IMR-90 (cell line): ENCODE measurements around the gene RFTN1. TPM values are rescaled to one million over a fixed set of nuclear protein-coding genes. Genes with fewer than 3 reads are reported as not detected.

Source experiments
- ATAC-seq: fragments of 200-7000 bp; cut with Tn5 transposase; 2 replicates; pipeline ENCODE4 v1.9.1; 2020; ENCODE audit warnings: low read depth, mild to moderate bottlenecking, moderate library complexity
- BruUV-seq: library from RNA; stranded (reverse); fragments of 400-500 nt; replicated peaks from 2 replicates; lab custom pipeline; 2021; lab: Mats Ljungman, UMichigan
- CTCF ChIA-PET: fragments of 300-600 bp; formaldehyde crosslinking; extraction: SDS; loops from one replicate; lab custom pipeline; 2021; ENCODE audit warnings: antibody characterized with exemption; lab: Yijun Ruan, JAX
- POLR2A ChIA-PET: fragments of 300-600 bp; sonication (Branson Sonifier 250); formaldehyde crosslinking; loops from one replicate; lab custom pipeline; 2022; ENCODE audit warnings: antibody characterized with exemption; ENCODE audit not compliant: unreplicated experiment; lab: Charles Lee
- DNase-seq: peaks from one replicate; pipeline ENCODE4 v3.0.0; 2013
- H2AFZ ChIP-seq: replicated peaks from 2 replicates; pipeline ENCODE3; 2013; ENCODE audit warnings: low read length, mild to moderate bottlenecking; ENCODE audit not compliant: poor library complexity
- H2AK5ac ChIP-seq: 2 replicates; pipeline ENCODE4 v1.6.1; 2013; ENCODE audit warnings: low read depth, low read length, inconsistent platforms
- H2AK9ac ChIP-seq: replicated peaks from 2 replicates; pipeline ENCODE3; 2013; ENCODE audit warnings: mild to moderate bottlenecking, low read depth, low read length, moderate library complexity; ENCODE audit not compliant: poor library complexity
- H2BK120ac ChIP-seq: 2 replicates; pipeline ENCODE4 v1.6.1; 2013; ENCODE audit warnings: low read depth, low read length, inconsistent platforms
- H2BK15ac ChIP-seq: 3 replicates; pipeline ENCODE4 v1.6.1; 2013; ENCODE audit warnings: low read depth, low read length, inconsistent platforms
- H2BK20ac ChIP-seq: 2 replicates; pipeline ENCODE4 v1.6.1; 2013; ENCODE audit warnings: low read depth, mild to moderate bottlenecking, inconsistent platforms, low read length, moderate library complexity
- H2BK5ac ChIP-seq: 2 replicates; pipeline ENCODE4 v1.6.1; 2013; ENCODE audit warnings: mild to moderate bottlenecking, low read depth, low read length, inconsistent platforms; ENCODE audit not compliant: poor library complexity, severe bottlenecking
- H3K14ac ChIP-seq: replicated peaks from 2 replicates; pipeline ENCODE4 v1.6.1; 2013; ENCODE audit warnings: low read depth, low read length, inconsistent platforms
- H3K18ac ChIP-seq: 2 replicates; pipeline ENCODE4 v1.6.1; 2013; ENCODE audit warnings: low read depth, low read length, control low read depth
- H3K23ac ChIP-seq: 2 replicates; pipeline ENCODE4 v1.6.1; 2013; ENCODE audit warnings: low read depth, low read length, inconsistent platforms
- H3K27ac ChIP-seq: 2 replicates; pipeline ENCODE4 v1.5.1; 2013; ENCODE audit warnings: mild to moderate bottlenecking, control low read depth, low read length; ENCODE audit not compliant: insufficient read depth
- H3K27me3 ChIP-seq: 2 replicates; pipeline ENCODE4 v1.6.1; 2013; ENCODE audit warnings: low read length; ENCODE audit not compliant: control insufficient read depth, insufficient read depth
- H3K36me3 ChIP-seq: 2 replicates; pipeline ENCODE4 v1.6.1; 2013; ENCODE audit warnings: low read length, mixed read lengths; ENCODE audit not compliant: control insufficient read depth, insufficient read depth
- H3K4ac ChIP-seq: 2 replicates; pipeline ENCODE4 v1.6.1; 2013; ENCODE audit warnings: low read depth, low read length, inconsistent platforms
- H3K4me1 ChIP-seq: 2 replicates; pipeline ENCODE4 v1.6.1; 2013; ENCODE audit warnings: low read length, mixed read lengths; ENCODE audit not compliant: control insufficient read depth, insufficient read depth
- H3K4me2 ChIP-seq: 2 replicates; pipeline ENCODE4 v1.6.1; 2013; ENCODE audit warnings: low read depth, mild to moderate bottlenecking, control low read depth, low read length, moderate library complexity
- H3K4me3 ChIP-seq: 2 replicates; pipeline ENCODE4 v1.5.1; 2013; ENCODE audit warnings: low read depth, mild to moderate bottlenecking, control low read depth, low read length, moderate library complexity; ENCODE audit not compliant: insufficient read depth
- H3K56ac ChIP-seq: 2 replicates; pipeline ENCODE4 v1.6.1; 2013; ENCODE audit warnings: low read length, inconsistent platforms; ENCODE audit not compliant: insufficient read depth; ENCODE audit errors: extremely low read depth
- H3K79me1 ChIP-seq, 2 experiments: 2 replicates each; pipeline ENCODE4 v1.6.1; 2013; ENCODE audit warnings: low read length in 2 of 2, inconsistent platforms in 1 of 2, low read depth in 1 of 2
- H3K9ac ChIP-seq: 2 replicates; pipeline ENCODE4 v1.6.1; 2013; ENCODE audit warnings: low read depth, low read length, control low read depth
- H3K9me1 ChIP-seq: 2 replicates; pipeline ENCODE4 v1.6.1; 2013; ENCODE audit warnings: low read length, inconsistent platforms; ENCODE audit not compliant: insufficient read depth
- H3K9me3 ChIP-seq: 2 replicates; pipeline ENCODE4 v1.6.1; 2013; ENCODE audit warnings: low read length; ENCODE audit not compliant: control insufficient read depth, insufficient read depth
- H4K20me1 ChIP-seq: 2 replicates; pipeline ENCODE4 v1.6.1; 2013; ENCODE audit warnings: low read length, inconsistent platforms; ENCODE audit not compliant: insufficient read depth
- H4K5ac ChIP-seq: 2 replicates; pipeline ENCODE4 v1.6.1; 2013; ENCODE audit warnings: mild to moderate bottlenecking, low read depth, low read length, control low read depth
- H4K8ac ChIP-seq, 2 experiments: 2 replicates each; pipeline ENCODE4 v1.6.1; 2013; ENCODE audit warnings: low read depth in 2 of 2, low read length in 2 of 2, control low read depth in 1 of 2, inconsistent platforms in 1 of 2
- H4K91ac ChIP-seq: 2 replicates; pipeline ENCODE4 v1.6.1; 2013; ENCODE audit warnings: low read depth, low read length, inconsistent platforms; ENCODE audit not compliant: insufficient read depth
- BHLHE40 ChIP-seq: fragments of 150-350 bp; IDR thresholded peaks from 2 replicates; pipeline ENCODE4 v1.6.1; 2016; ENCODE audit warnings: mild to moderate bottlenecking, low read depth, low read length
- CEBPB ChIP-seq: IDR thresholded peaks from 2 replicates; pipeline ENCODE4 v1.6.1; 2012; ENCODE audit warnings: low read depth, low read length, improper control_type of control experiment
- CHD1 ChIP-seq: IDR thresholded peaks from 2 replicates; pipeline ENCODE4 v1.6.1; 2012; ENCODE audit warnings: low read depth, low read length, improper control_type of control experiment
- FOS ChIP-seq: fragments of 150-350 bp; IDR thresholded peaks from 2 replicates; pipeline ENCODE4 v1.6.1; 2016; ENCODE audit warnings: low read depth, low read length
- MXI1 ChIP-seq: IDR thresholded peaks from 2 replicates; pipeline ENCODE4 v1.6.1; 2012; ENCODE audit warnings: low read depth, mild to moderate bottlenecking, low read length, moderate library complexity, borderline replicate concordance
- NFE2L2 ChIP-seq: fragments of 150-350 bp; IDR thresholded peaks from 2 replicates; pipeline ENCODE4 v1.6.1; 2016; ENCODE audit warnings: low read depth, mild to moderate bottlenecking, low read length
- POLR2A ChIP-seq: IDR thresholded peaks from 2 replicates; pipeline ENCODE4 v1.6.1; 2012; ENCODE audit warnings: mild to moderate bottlenecking, low read depth, low read length
- RAD21 ChIP-seq: IDR thresholded peaks from 2 replicates; pipeline ENCODE4 v1.6.1; 2012; ENCODE audit warnings: low read length, improper control_type of control experiment
- RCOR1 ChIP-seq: IDR thresholded peaks from 2 replicates; pipeline ENCODE4 v1.6.1; 2012; ENCODE audit warnings: mild to moderate bottlenecking, low read length, improper control_type of control experiment; ENCODE audit not compliant: insufficient replicate concordance
- SMC3 ChIP-seq: fragments of 150-350 bp; IDR thresholded peaks from 2 replicates; pipeline ENCODE4 v1.6.1; 2016; ENCODE audit warnings: low read depth, mild to moderate bottlenecking, antibody characterized with exemption, low read length, moderate library complexity
- WGBS, 2 experiments: methylation state at CpG; one replicate each; pipeline versions ENCODE4 v1.1.5 to v1.1.7; 2013; ENCODE audit warnings: missing lambda C conversion rate in 2 of 2; ENCODE audit not compliant: insufficient read length in 1 of 2; ENCODE audit errors: extremely low coverage in 2 of 2; 5-methylcytosine and 5-hydroxymethylcytosine counted together
- dilution Hi-C: fragments of 300-500 bp; cut with HindIII; formaldehyde crosslinking; loops from one replicate; pipeline ENCODE4 v1.14.3; 2018; ENCODE audit warnings: low sequenced_read_pairs; ENCODE audit not compliant: unreplicated experiment
- in situ Hi-C: fragments of 300-500 bp; cut with MboI; formaldehyde crosslinking; loops from 3 replicates; pipeline ENCODE4 v1.14.3; 2019; ENCODE audit warnings: low sequenced_read_pairs, inconsistent platforms, mixed read lengths
- intact Hi-C: fragments of 100-400 bp; cut with micrococcal nuclease; formaldehyde crosslinking; loops from 2 replicates; pipeline ENCODE4 v1.10.0; 2022
- polyA plus RNA-seq, 3 experiments: library from polyadenylated mRNA; depleted of rRNA; stranded (reverse); fragments of >200 nt; gene quantifications; 2 replicates each; pipeline ENCODE4 v1.2.3, GENCODE V29; 2012; ENCODE audit warnings: low replicate concordance in 1 of 3
- total RNA-seq: library from RNA; depleted of rRNA; stranded (reverse); fragments of >200 nt; gene quantifications from 2 replicates; pipeline ENCODE4 v1.2.3, GENCODE V29; 2012
- TF ChIP-seq, protein P1 (sequence below): fragments of 150-350 bp; IDR thresholded peaks from 2 replicates; pipeline ENCODE4 v1.6.1; 2016; ENCODE audit warnings: low read depth, mild to moderate bottlenecking, low read length, moderate library complexity, borderline replicate concordance
- TF ChIP-seq, protein P2 (sequence below): fragments of 150-350 bp; IDR thresholded peaks from 2 replicates; pipeline ENCODE4 v1.6.1; 2017; ENCODE audit warnings: mild to moderate bottlenecking, antibody characterized with exemption, low read length, low read depth

RFTN1 gene
- total and polyA plus RNA-seq, 2 of the 4 experiments (the other 2 are of a cell fraction), result 45.0 to 52.0 TPM

GRCh38 chr3:16374047-16374934, 139.2 kb downstream of the RFTN1 start:
- Histone ChIP-seq H3K23ac (no peak overlapping the region), H2AK5ac (no peak overlapping the region; the same call in 1 of the 2 replicates), H3K9me1 (peaks cover 30% of the 10 kb centered on the region), H3K56ac (no peak overlapping the region), H3K9me3 (peaks cover 6% of the 10 kb centered on the region; the same call in 1 of the 2 replicates), H2AFZ (no peak overlapping the region), H3K27me3 (no peaks in the 10 kb centered on the region), H3K36me3 (peaks cover 33% of the 10 kb centered on the region), H3K4me2 (no peak overlapping the region), H4K91ac (no peak overlapping the region), H3K14ac (no peak overlapping the region), H3K9ac (no peak overlapping the region), H2BK5ac (no peak overlapping the region), H2BK120ac (no peak overlapping the region), H4K20me1 (peaks cover 8% of the 10 kb centered on the region; the same call in 1 of the 2 replicates), H2BK15ac (no peak overlapping the region), H3K4me3 (no peak overlapping the region), H4K5ac (no peak overlapping the region), H2AK9ac (no peak overlapping the region), H3K79me1 (peaks cover 13 to 53% of the 10 kb centered on the region in 2 experiments; a peak in 3 of 4 replicates), H3K4me1 (peaks cover 30% of the 10 kb centered on the region), H3K18ac (no peak overlapping the region), H3K27ac (no peak overlapping the region), H4K8ac (no peak overlapping the region), H2BK20ac (no peak overlapping the region), H3K4ac (no peak overlapping the region)
- ChIA-PET CTCF (no interaction called here), POLR2A (no interaction called here)
- intact Hi-C loops, result no loop called here
- no peak for TF ChIP-seq POLR2A
- no peak for TF ChIP-seq FOS
- no peak for TF ChIP-seq BHLHE40
- TF ChIP-seq CEBPB, result no peak
- no peak for TF ChIP-seq CHD1
- TF ChIP-seq, protein P1, sequence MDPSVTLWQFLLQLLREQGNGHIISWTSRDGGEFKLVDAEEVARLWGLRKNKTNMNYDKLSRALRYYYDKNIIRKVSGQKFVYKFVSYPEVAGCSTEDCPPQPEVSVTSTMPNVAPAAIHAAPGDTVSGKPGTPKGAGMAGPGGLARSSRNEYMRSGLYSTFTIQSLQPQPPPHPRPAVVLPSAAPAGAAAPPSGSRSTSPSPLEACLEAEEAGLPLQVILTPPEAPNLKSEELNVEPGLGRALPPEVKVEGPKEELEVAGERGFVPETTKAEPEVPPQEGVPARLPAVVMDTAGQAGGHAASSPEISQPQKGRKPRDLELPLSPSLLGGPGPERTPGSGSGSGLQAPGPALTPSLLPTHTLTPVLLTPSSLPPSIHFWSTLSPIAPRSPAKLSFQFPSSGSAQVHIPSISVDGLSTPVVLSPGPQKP, result no peak
- no peak for TF ChIP-seq RAD21
- TF ChIP-seq, protein P2, sequence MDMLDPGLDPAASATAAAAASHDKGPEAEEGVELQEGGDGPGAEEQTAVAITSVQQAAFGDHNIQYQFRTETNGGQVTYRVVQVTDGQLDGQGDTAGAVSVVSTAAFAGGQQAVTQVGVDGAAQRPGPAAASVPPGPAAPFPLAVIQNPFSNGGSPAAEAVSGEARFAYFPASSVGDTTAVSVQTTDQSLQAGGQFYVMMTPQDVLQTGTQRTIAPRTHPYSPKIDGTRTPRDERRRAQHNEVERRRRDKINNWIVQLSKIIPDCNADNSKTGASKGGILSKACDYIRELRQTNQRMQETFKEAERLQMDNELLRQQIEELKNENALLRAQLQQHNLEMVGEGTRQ, result no peak
- no peak for TF ChIP-seq SMC3
- TF ChIP-seq NFE2L2, result no peak
- TF ChIP-seq MXI1, result no peak
- no peak for TF ChIP-seq RCOR1
- ATAC-seq (no peak), DNase-seq (no peak)
- dilution Hi-C loops, result no loop called here
- in situ Hi-C loops, result no loop called here
- no TSS peak for BruUV-seq
- WGBS, 2 experiments, result 90% methylated on average over 2 of the region's 17 CpGs; no CpG with 5 or more reads in 1 of the 2 experiments
